OCI-LY1 (cell line): ENCODE data around the gene IARS2.

ENCODE experiments used
- EZH2 ChIP-seq: fragments of 200-600 bp; sonication (generic), shearing (Covaris generic); IDR thresholded peaks from 2 replicates; pipeline ENCODE4 v1.8.0; 2017; ENCODE audit warnings: borderline replicate concordance, mixed run types, mild to moderate bottlenecking, antibody characterized with exemption, low read length, moderate library complexity, mixed read lengths
- TF ChIP-seq, protein P1 (sequence below): fragments of 200-600 bp; sonication (generic), shearing (Covaris generic); IDR thresholded peaks from 2 replicates; pipeline ENCODE4 v1.5.1; 2017; ENCODE audit warnings: mild to moderate bottlenecking, antibody characterized with exemption, low read length, moderate library complexity, mixed read lengths

DNA sequence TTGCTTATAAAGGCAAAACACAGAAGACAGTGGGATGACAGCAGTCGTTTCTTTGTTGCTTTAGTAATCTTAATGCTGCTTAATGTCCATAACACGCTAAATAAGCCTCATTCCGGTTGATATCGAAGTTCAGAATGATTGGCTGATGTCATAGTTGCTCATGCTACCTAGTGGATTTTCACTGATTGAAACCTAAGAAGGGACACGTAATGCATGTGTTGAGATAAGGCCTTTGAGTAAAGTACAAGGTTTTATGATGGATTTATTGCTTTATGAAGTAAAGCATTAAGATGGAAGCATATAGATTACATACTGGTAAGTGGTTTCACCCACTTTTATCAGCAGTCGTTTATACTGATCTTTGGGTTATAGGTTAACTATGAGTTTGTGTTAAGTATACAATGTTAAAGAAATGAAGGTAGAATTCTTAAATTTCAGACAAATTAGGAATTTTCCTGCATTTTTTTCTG, 25.1 kb downstream of the IARS2 start:
- TF ChIP-seq, protein P1, sequence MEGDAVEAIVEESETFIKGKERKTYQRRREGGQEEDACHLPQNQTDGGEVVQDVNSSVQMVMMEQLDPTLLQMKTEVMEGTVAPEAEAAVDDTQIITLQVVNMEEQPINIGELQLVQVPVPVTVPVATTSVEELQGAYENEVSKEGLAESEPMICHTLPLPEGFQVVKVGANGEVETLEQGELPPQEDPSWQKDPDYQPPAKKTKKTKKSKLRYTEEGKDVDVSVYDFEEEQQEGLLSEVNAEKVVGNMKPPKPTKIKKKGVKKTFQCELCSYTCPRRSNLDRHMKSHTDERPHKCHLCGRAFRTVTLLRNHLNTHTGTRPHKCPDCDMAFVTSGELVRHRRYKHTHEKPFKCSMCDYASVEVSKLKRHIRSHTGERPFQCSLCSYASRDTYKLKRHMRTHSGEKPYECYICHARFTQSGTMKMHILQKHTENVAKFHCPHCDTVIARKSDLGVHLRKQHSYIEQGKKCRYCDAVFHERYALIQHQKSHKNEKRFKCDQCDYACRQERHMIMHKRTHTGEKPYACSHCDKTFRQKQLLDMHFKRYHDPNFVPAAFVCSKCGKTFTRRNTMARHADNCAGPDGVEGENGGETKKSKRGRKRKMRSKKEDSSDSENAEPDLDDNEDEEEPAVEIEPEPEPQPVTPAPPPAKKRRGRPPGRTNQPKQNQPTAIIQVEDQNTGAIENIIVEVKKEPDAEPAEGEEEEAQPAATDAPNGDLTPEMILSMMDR, result no peak
- TF ChIP-seq EZH2, result no peak
